Right forelimb (tissue), 1 donor: Measurements from ENCODE around the gene UBAP2.

Experiments used
- DNase-seq: peaks from one replicate; pipeline ENCODE4 v3.0.0-alpha.2; 2018

UBAP2 gene

DNA sequence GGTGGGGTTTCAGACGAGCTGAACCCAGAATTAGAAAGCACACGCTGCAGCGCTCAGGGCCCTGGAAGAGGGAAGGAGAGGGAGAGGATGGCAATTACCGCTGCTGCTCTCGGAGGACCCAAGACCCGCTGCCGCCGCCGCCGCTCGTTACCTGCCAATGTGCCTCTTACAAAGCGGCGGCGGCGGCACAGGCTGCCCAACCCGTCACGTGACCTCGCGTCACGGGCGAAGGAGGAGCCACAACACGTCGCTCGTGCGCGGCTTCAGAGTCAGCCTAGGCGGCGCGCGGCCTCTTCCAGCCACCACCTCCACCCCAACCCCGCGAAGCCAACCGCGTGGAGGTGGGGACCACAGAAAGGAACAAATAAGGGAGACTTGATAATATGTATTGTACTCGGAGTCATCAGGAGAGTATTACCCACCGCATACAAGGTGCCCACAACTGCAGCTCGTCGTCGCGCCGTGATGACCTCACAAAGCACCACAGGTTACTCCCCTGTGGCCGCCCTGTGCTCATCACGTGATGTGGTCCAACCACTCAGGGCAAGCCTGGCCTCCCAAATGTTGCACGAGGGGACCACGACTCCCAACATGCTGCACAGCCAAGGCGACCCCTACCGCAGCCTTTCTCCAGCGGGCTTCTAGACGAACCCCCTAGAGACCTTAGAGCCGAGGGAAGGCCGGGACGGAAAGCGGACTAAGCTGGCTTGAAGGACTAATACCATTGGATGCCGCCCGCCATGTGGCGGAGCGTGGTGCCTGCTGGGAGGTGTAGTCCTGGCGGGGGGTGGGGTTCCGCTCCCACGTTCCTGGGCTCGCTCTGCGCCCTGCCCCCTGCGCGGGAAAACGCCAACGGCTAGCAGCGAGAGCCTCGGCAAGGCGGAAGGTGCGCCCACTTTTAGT, at the start of gene UBAP2:
Gene UBAP2, minus strand, starts transcription at position 161 of the 903 bp plus-strand sequence. CDS start 31,739 bp downstream, outside the sequence.
- DNase-seq = peak; percentile 99

GRCh38 chr9:34098307-34098706, 49.6 kb upstream of the UBAP2 start:
- no peak for DNase-seq

DNA sequence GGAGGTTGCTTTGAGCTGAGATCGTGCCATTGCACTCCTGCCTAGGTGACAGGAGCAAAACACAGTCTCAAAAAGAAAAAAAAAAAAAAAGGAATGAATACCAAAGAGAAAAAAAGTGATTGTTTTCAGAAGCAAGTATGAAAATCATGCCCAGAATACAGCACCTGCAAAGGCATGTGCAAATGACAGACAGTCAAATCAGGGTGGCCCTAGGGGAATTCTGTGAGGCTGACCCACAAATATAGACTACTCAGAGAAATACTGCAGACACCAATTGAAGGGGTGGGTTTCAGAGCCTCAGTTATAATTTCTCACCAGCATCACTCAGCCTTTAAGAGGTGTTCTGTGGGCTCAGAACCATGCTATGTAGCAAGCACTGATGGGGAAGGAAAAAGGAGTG, 49.2 kb upstream of the UBAP2 start:
- no peak for DNase-seq

DNA sequence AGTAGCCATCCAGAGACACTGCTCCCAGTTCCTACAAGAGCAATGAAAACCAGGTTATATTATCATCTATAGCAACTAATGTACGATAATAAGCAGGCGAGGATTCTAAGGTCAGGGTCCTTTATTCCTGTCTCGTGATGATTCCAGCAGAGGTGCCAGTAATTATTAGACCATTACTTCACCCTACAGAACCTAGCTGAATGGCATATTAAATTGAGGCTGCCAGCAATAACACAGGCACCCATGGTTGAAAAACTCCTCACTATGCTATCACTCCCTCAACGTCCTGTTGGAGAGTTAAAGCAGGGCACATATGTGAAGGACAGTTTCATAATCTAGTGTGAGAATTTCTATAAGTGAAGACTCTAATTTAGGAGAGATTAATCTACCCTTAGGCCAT, 48.1 kb upstream of the UBAP2 start:
- DNase-seq = no peak

DNA sequence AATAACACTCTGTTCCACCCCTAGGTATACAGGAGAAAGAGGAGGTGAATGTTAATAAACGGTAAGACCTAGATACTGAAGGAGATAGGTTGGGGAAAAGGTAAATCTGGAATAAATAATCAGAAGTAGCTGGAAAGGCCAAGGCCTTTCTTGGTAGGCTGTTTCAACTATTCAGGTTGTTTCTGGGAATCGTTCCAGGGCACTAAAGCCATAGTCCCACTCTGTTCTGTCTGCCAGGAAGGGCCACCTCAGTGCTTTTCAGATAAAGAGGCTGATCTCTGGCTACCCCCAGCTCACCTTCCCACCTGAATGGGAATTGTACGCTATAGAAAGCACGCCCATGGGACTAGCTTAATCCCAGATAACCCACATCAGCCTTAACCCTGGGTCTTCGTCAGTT, 44.9 kb upstream of the UBAP2 start:
- DNase-seq = no peak

DNA sequence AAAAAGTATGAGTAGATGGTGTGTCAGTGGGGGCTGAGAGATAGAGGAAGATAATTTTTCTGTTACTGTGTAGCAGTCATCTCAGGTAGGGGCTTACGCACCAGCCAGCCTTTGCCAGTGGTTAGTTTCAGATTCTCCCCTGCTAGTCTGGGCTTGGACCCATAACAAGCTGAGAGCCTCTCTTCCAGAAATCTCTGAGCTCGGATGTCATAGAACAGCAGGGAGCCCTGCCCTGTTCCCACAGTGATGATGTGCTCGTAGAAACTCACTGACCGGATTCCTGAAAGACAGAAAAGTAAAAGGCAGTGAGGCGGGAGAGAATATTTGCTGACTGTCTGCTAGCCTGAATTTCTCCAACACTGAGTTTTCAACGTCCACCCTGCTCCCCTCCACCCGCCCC, 40.6 kb upstream of the UBAP2 start:
- no peak for DNase-seq

GRCh38 chr9:34087370-34087769, 38.7 kb upstream of the UBAP2 start:
- no peak for DNase-seq

- no peak for DNase-seq
Observed at GRCh38 chr9:34086864-34087263, 38.2 kb upstream of the UBAP2 start.

GRCh38 chr9:34085581-34086500, 37.2 kb upstream of the UBAP2 start:
- DNase-seq = no peak

- peak; percentile 62 for DNase-seq
Observed at GRCh38 chr9:34084562-34084961, 35.9 kb upstream of the UBAP2 start.

GRCh38 chr9:34079181-34079580, 30.5 kb upstream of the UBAP2 start:
- DNase-seq = no peak

- no peak for DNase-seq
Observed at GRCh38 chr9:34072868-34073590, 24.3 kb upstream of the UBAP2 start.

- DNase-seq = no peak
Observed at GRCh38 chr9:34072410-34072809, 23.7 kb upstream of the UBAP2 start.

GRCh38 chr9:34070606-34071324, 22.1 kb upstream of the UBAP2 start:
- DNase-seq = no peak

GRCh38 chr9:34069831-34070230, 21.1 kb upstream of the UBAP2 start:
- no peak for DNase-seq

GRCh38 chr9:34065541-34065940, 16.9 kb upstream of the UBAP2 start:
- DNase-seq = no peak

DNA sequence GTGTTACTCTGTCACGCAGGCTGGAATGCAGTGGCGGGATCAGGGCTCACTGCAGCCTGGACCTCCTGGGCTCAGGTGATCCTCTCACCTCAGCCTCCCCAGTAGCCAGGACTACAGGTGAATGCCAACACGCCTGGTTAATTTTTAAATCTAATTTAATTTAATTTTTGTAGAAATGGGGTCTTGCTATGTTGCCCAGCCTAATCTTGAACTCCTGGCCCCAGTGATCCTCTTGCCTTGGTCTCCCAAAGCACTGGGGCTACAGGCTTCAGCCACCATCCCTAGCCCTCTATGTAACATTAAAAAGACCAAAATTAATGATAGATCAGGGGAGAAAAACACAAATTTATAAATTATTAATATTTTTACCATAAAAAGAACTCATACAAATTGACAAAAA, 11.3 kb upstream of the UBAP2 start:
- no peak for DNase-seq

- no peak for DNase-seq
Observed at GRCh38 chr9:34059281-34059680, 10.6 kb upstream of the UBAP2 start.

DNA sequence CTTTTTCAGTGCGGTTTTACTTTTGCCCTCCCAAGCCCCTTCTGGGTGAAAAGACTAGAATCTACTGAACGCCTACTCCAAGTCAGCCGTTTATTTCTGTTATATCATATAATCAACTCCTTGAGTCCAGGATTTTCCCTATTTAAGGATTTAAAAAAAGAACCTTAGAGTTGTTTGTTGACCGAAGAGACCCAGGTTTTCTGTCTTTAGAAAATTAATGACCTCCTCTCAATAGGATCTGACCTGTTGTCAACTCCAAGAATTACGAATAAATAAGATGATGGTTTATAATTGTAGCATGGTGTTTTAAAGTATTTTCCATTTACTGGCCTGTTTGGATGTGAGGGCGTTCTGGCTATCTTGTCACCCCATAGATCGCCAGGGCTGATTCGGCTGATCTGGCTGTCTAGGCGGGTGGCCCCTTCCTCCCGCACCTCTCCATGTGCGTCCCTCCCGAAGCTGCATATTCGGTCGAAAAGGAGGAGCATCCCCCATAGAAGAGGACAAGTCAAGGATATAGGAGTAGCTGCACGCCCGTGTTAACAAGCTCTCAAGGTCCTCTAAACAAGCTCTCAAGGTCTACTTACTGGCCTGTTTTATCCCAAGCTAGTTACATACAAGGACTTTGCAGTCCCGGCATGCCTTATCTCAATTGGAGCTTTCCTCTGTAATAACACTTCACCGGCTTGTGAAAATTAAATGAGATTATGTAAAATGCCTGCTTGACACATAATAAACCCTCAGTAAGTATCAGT, 1.1 kb upstream of the UBAP2 start:
- DNase-seq = no peak

- no peak for DNase-seq
Observed at GRCh38 chr9:34047864-34048726, 592 bp downstream of the UBAP2 start.
